Neural crest cell (in vitro differentiated cells): ENCODE results near the gene TACC2. TPM values are rescaled to one million over a fixed set of nuclear protein-coding genes. Genes with fewer than 3 reads are reported as not detected.
"Not testable (repeated sequence)": the region's sequence is repeated elsewhere in the genome, so short reads cannot be mapped to it uniquely, and the experiment has no call there.

Experiments
- DNase-seq: peaks from one replicate; pipeline ENCODE4 v3.0.0; 2021; ENCODE audit warnings: low read depth, mixed read lengths, low spot score
- H3K27ac Mint-ChIP-seq: one replicate; pipeline ENCODE4 v1.8.0; 2021; ENCODE audit warnings: mild to moderate bottlenecking, mixed read lengths; ENCODE audit not compliant: unreplicated experiment
- H3K27me3 Mint-ChIP-seq: 2 replicates; pipeline ENCODE4 v1.8.0; 2021; ENCODE audit warnings: low read depth, mild to moderate bottlenecking, mixed read lengths
- H3K36me3 Mint-ChIP-seq: 2 replicates; pipeline ENCODE4 v1.8.0; 2021; ENCODE audit warnings: low read depth, mild to moderate bottlenecking, mixed read lengths
- H3K4me1 Mint-ChIP-seq: 2 replicates; pipeline ENCODE4 v1.8.0; 2021; ENCODE audit warnings: mixed read lengths
- H3K4me3 Mint-ChIP-seq: one replicate; pipeline ENCODE4 v1.8.0; 2021; ENCODE audit warnings: mild to moderate bottlenecking, mixed read lengths
- H3K9me3 Mint-ChIP-seq: 2 replicates; pipeline ENCODE4 v1.8.0; 2021; ENCODE audit warnings: mixed read lengths
- total RNA-seq: library from RNA; stranded (reverse); gene quantifications from 2 replicates; pipeline ENCODE4 v1.2.1, GENCODE V29; 2021
- TF ChIP-seq, protein P1 (sequence below): fragments of 200-600 bp; sonication (generic); conservative IDR thresholded peaks from 2 replicates; pipeline ENCODE4 v1.5.0; 2021; ENCODE audit warnings: antibody characterized with exemption, mild to moderate bottlenecking

TACC2 gene
- total RNA-seq, 1 donor from 2014 or later: 48.2 TPM

GRCh38 chr10:121984463-121984862 is 4.5 kb upstream of the TACC2 start:
- no peaks in the 10 kb centered on the region for H3K27me3 Mint-ChIP-seq
- no peak overlapping the region for H3K27ac Mint-ChIP-seq
- peaks cover 8% of the 10 kb centered on the region for H3K36me3 Mint-ChIP-seq
- no peaks in the 10 kb centered on the region for H3K4me1 Mint-ChIP-seq
- H3K9me3 Mint-ChIP-seq: peaks cover 19% of the 10 kb centered on the region
- no peak overlapping the region for H3K4me3 Mint-ChIP-seq
- DNase-seq: no peak
- TF ChIP-seq, protein P1, sequence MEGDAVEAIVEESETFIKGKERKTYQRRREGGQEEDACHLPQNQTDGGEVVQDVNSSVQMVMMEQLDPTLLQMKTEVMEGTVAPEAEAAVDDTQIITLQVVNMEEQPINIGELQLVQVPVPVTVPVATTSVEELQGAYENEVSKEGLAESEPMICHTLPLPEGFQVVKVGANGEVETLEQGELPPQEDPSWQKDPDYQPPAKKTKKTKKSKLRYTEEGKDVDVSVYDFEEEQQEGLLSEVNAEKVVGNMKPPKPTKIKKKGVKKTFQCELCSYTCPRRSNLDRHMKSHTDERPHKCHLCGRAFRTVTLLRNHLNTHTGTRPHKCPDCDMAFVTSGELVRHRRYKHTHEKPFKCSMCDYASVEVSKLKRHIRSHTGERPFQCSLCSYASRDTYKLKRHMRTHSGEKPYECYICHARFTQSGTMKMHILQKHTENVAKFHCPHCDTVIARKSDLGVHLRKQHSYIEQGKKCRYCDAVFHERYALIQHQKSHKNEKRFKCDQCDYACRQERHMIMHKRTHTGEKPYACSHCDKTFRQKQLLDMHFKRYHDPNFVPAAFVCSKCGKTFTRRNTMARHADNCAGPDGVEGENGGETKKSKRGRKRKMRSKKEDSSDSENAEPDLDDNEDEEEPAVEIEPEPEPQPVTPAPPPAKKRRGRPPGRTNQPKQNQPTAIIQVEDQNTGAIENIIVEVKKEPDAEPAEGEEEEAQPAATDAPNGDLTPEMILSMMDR: no peak

DNA sequence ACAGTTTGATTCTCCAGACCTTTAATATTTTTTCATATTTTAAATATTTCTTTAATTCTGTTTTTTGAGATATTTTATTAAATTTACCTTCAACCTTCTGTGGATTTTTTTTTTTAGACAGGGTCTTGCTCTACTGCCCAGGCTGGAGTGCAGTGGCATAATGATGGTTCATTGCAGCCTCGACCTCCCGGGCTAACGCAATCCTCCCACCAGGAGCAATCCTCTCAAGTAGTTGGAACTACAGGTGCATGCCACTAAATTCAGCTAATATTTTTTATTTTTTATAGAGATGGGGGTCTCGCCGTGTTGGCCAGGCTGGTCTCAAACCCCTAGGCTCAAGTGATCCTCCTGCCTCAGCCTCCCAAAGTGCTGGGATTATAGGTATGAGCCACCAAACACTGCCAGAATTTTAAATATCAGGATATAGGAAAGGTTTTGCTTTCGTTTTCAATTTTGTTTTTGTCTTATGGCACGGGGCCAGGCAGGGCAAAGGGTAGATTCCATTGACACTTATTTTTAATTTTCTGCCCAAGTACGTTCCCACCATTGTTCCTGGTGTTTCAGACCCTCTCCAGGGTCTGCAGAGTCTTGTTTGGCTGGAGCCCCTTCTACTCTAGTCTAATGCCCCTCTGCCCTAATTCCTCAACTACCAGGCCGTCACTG is 1.2 kb downstream of the TACC2 start:
- no peaks in the 10 kb centered on the region for H3K36me3 Mint-ChIP-seq
- H3K27me3 Mint-ChIP-seq: no peaks in the 10 kb centered on the region
- DNase-seq: no peak
- no peaks in the 10 kb centered on the region for H3K9me3 Mint-ChIP-seq
- H3K4me3 Mint-ChIP-seq: no peak overlapping the region
- no peaks in the 10 kb centered on the region for H3K4me1 Mint-ChIP-seq
- no peak overlapping the region for H3K27ac Mint-ChIP-seq
- TF ChIP-seq, protein P1: no peak

- not testable (repeated sequence) for H3K27ac Mint-ChIP-seq, H3K4me1 Mint-ChIP-seq, H3K9me3 Mint-ChIP-seq, H3K27me3 Mint-ChIP-seq, H3K4me3 Mint-ChIP-seq, H3K36me3 Mint-ChIP-seq, DNase-seq
These were observed 2.8 kb downstream of the TACC2 start for GRCh38 chr10:121991727-121992126.

GRCh38 chr10:121994429-121994941 is 5.5 kb downstream of the TACC2 start:
- Mint-ChIP-seq H3K27me3 (no peaks in the 10 kb centered on the region), H3K4me1 (no peaks in the 10 kb centered on the region), H3K27ac (no peak overlapping the region), H3K4me3 (no peak overlapping the region), H3K9me3 (peaks cover under 1% of the 10 kb centered on the region), H3K36me3 (no peaks in the 10 kb centered on the region)
- TF ChIP-seq, protein P1: no peak
- DNase-seq: no peak

DNA sequence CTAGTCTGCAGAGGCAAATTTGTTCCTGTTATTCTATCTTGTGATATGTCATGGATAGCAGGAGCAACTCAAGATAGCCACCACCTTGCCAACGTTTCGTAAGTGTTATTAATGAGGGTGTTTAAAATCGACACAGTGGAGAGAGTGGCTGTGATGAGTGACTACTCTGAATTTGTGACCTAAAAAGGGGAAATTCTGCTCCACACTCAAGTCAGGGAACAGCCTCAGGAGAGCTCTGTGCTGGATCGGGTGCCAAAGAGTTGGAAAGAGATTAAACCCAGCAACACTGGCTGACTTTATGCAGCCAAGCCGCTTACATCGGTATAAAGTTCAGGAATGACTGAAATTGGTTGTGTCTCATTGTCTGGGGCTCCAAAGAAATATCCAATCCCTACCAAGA is 9.5 kb downstream of the TACC2 start:
- TF ChIP-seq, protein P1: no peak
- Mint-ChIP-seq H3K4me1 (no peaks in the 10 kb centered on the region), H3K9me3 (peaks cover 17% of the 10 kb centered on the region), H3K36me3 (peaks cover 6% of the 10 kb centered on the region), H3K27ac (no peak overlapping the region), H3K27me3 (no peaks in the 10 kb centered on the region), H3K4me3 (no peak overlapping the region)
- no peak for DNase-seq

DNA sequence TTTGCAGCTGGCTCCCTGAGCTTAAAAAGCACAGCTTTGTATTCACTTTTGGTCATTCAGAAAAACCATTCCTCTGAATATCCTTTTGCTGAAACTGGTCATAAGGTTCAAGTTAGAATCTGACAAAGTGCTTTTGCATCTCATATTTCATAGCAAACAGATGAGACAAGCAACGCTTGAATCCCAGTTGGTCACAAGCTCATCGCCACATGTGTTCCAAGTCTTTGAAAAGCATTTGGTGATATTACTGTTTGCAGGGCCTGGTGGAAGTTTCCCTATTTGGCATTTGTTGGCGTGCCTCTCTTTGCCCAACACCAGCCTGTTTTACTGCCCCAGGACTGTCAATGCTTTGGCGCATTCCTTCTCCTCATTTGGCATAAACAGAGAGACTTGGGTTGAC is 10.3 kb downstream of the TACC2 start:
- H3K4me1 Mint-ChIP-seq: no peaks in the 10 kb centered on the region
- TF ChIP-seq, protein P1: no peak
- H3K4me3 Mint-ChIP-seq: no peak overlapping the region
- no peak overlapping the region for H3K27ac Mint-ChIP-seq
- H3K9me3 Mint-ChIP-seq: peaks cover 17% of the 10 kb centered on the region
- peaks cover 6% of the 10 kb centered on the region for H3K36me3 Mint-ChIP-seq
- DNase-seq: no peak
- no peaks in the 10 kb centered on the region for H3K27me3 Mint-ChIP-seq
